Right atrium auricular region (tissue), 2 donors: ENCODE data around the gene RIMKLB. TPM values are rescaled to one million over a fixed set of nuclear protein-coding genes. Genes with fewer than 3 reads are reported as not detected.

Experiments
- DNase-seq: peaks from one replicate; pipeline ENCODE4 v3.0.0-alpha.2; 2019; ENCODE audit warnings: low spot score
- H3K27ac ChIP-seq, 2 donors: fragments of 200-600 bp; sonication (generic); 1 replicate in 1 of 2; 2 replicates in 1 of 2; pipeline ENCODE4 v1.5.1; 2016 to 2019
- H3K27me3 ChIP-seq, 2 donors: fragments of 200-600 bp; sonication (generic); one replicate each; pipeline versions ENCODE4 v1.5.1 to v1.6.0; 2017 to 2019
- H3K36me3 ChIP-seq: fragments of 200-600 bp; sonication (generic); one replicate; pipeline ENCODE4 v1.5.1; 2016
- H3K4me1 ChIP-seq, 2 donors: fragments of 200-600 bp; sonication (generic); one replicate each; pipeline versions ENCODE4 v1.5.1 to v1.6.0; 2017 to 2019
- H3K4me3 ChIP-seq, 2 donors: fragments of 200-600 bp; sonication (generic); 1 replicate in 1 of 2; 2 replicates in 1 of 2; pipeline ENCODE4 v1.5.1; 2017 to 2019; ENCODE audit warnings: mild to moderate bottlenecking in 1 of 2, moderate library complexity in 1 of 2
- H3K9me3 ChIP-seq, 2 donors: fragments of 200-600 bp; sonication (generic); one replicate each; pipeline ENCODE4 v1.5.1; 2019
- total RNA-seq, 2 donors: library from RNA; depleted of rRNA; stranded (reverse); fragments of >200 nt; gene quantifications; one replicate each; pipeline ENCODE4 v1.1.0, GENCODE V29; 2016
- TF ChIP-seq, protein P1 (sequence below), 2 donors: fragments of 200-600 bp; sonication (generic); IDR thresholded peaks; one replicate each; pipeline ENCODE4 v1.5.1; 2019; ENCODE audit warnings: antibody characterized with exemption in 2 of 2

Gene RIMKLB
- total RNA-seq, 2 donors from 2014 or later: 9.7 to 10.7 TPM

DNA sequence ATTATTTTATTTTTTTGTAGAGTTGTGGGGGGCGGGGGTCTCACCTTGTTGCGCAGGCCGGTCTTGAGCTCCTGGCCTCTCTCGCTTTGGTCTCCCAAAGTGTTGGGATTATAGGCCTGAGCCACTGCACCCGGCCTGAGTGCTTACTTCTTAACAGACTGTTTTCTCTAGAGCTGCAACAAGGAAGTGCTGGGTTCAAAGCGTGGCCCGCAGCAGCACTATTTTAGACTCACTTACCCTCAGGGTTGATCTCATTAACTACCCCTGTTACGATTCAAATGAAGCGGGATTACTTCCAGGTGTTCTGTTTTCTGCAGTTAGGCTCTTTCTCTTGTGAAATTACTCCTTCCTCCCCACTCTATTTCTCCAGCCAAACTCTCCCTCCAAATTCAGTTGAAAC is 133.3 kb downstream of the RIMKLB start:
- H3K36me3 ChIP-seq: no peaks in the 10 kb centered on the region
- H3K4me1 ChIP-seq: no peaks in the 10 kb centered on the region
- no peak overlapping the region for H3K27ac ChIP-seq
- H3K4me3 ChIP-seq: no peak overlapping the region
- no peaks in the 10 kb centered on the region for H3K9me3 ChIP-seq
- TF ChIP-seq, protein P1, sequence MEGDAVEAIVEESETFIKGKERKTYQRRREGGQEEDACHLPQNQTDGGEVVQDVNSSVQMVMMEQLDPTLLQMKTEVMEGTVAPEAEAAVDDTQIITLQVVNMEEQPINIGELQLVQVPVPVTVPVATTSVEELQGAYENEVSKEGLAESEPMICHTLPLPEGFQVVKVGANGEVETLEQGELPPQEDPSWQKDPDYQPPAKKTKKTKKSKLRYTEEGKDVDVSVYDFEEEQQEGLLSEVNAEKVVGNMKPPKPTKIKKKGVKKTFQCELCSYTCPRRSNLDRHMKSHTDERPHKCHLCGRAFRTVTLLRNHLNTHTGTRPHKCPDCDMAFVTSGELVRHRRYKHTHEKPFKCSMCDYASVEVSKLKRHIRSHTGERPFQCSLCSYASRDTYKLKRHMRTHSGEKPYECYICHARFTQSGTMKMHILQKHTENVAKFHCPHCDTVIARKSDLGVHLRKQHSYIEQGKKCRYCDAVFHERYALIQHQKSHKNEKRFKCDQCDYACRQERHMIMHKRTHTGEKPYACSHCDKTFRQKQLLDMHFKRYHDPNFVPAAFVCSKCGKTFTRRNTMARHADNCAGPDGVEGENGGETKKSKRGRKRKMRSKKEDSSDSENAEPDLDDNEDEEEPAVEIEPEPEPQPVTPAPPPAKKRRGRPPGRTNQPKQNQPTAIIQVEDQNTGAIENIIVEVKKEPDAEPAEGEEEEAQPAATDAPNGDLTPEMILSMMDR (IDR thresholded peaks at IDR 0.05): no peak
- H3K27me3 ChIP-seq: no peaks in the 10 kb centered on the region
- DNase-seq: no peak

GRCh38 chr12:8832500-8832899 is 134.7 kb downstream of the RIMKLB start:
- TF ChIP-seq, protein P1 (IDR thresholded peaks at IDR 0.05): no peak
- Histone ChIP-seq H3K36me3 (no peaks in the 10 kb centered on the region), H3K4me1 (no peaks in the 10 kb centered on the region), H3K27ac (no peak overlapping the region), H3K9me3 (no peaks in the 10 kb centered on the region), H3K27me3 (no peaks in the 10 kb centered on the region), H3K4me3 (no peak overlapping the region)
- no peak for DNase-seq

Other genes with a start within 250 kb of the RIMKLB start
- gene CLEC6A, start 242.0 kb upstream of the RIMKLB start, total RNA-seq: not detected
- gene CLEC4D, start 184.5 kb upstream of the RIMKLB start, total RNA-seq: under 1 TPM in 1 of 2 donors, not detected in 1; 0.63 TPM
- gene CLEC4E, start 157.1 kb upstream of the RIMKLB start, total RNA-seq: 1 to 10 TPM in 1 of 2 donors, not detected in 1; 3.2 TPM
- under 1 TPM in 1 of 2 donors, not detected in 1; 0.12 TPM for gene AICDA, start 85.1 kb upstream of the RIMKLB start, total RNA-seq
- gene MFAP5, start 35.2 kb upstream of the RIMKLB start, total RNA-seq: 100 to 1,000 TPM in 1 of 2 donors, 10 to 100 TPM in 1; 22.1 to 104 TPM
- gene A2ML1, start 124.6 kb downstream of the RIMKLB start, total RNA-seq: under 1 TPM in 1 of 2 donors, not detected in 1; 0.15 TPM
- gene PHC1, start 216.5 kb downstream of the RIMKLB start, total RNA-seq: 10 to 100 TPM; 22.7 to 58.4 TPM